HFFc6 (cell line): ENCODE measurements around the gene OLAH. TPM values are rescaled to one million over a fixed set of nuclear protein-coding genes. Genes with fewer than 3 reads are reported as not detected.

ENCODE experiments used
- DNase-seq: peaks from one replicate; pipeline ENCODE4 v3.0.0-alpha.2; 2018
- H3K27ac Mint-ChIP-seq: 2 replicates; pipeline ENCODE4 v1.8.0; 2020; ENCODE audit warnings: mild to moderate bottlenecking, mixed read lengths
- H3K27me3 Mint-ChIP-seq: 2 replicates; pipeline ENCODE4 v1.8.0; 2021; ENCODE audit warnings: mild to moderate bottlenecking, moderate library complexity, mixed read lengths; ENCODE audit not compliant: insufficient read depth
- H3K36me3 Mint-ChIP-seq: 2 replicates; pipeline ENCODE4 v1.8.0; 2021; ENCODE audit warnings: low read depth, mixed read lengths
- H3K4me1 Mint-ChIP-seq: 2 replicates; pipeline ENCODE4 v1.8.0; 2020; ENCODE audit warnings: low read depth, mixed read lengths
- H3K4me3 Mint-ChIP-seq: 2 replicates; pipeline ENCODE4 v1.8.0; 2020; ENCODE audit warnings: mild to moderate bottlenecking, moderate library complexity, mixed read lengths
- H3K9me3 Mint-ChIP-seq: 2 replicates; pipeline ENCODE4 v1.8.0; 2020; ENCODE audit warnings: mild to moderate bottlenecking, mixed read lengths
- CTCF ChIP-seq: fragments of 200-600 bp; sonication (generic); IDR thresholded peaks from 2 replicates; pipeline ENCODE4 v1.5.0; 2021; ENCODE audit warnings: antibody characterized with exemption, mild to moderate bottlenecking
- total RNA-seq, 6 experiments: library from RNA; stranded (reverse); fragmentation: NEBNext Ultra II Directional; extraction: Animal tissue kit (Norgen Biotek cat#: 25700); gene quantifications; 2 replicates in 1 of 6; 3 replicates in 5 of 6; pipeline ENCODE4 v1.2.3, GENCODE V29; 2021

The OLAH gene
- total RNA-seq, 6 experiments from 2014 or later: not detected

- H3K4me1 Mint-ChIP-seq: no peaks in the 10 kb centered on the region
- H3K9me3 Mint-ChIP-seq: peaks cover 16% of the 10 kb centered on the region
- H3K36me3 Mint-ChIP-seq: peaks cover 17% of the 10 kb centered on the region
- H3K27me3 Mint-ChIP-seq: peaks cover 14% of the 10 kb centered on the region
- H3K27ac Mint-ChIP-seq: no peak overlapping the region
- no peak for DNase-seq
- TF ChIP-seq CTCF: no peak
- H3K4me3 Mint-ChIP-seq: no peak overlapping the region
These were observed 16.9 kb downstream of the OLAH start for GRCh38 chr10:15060638-15061037.

- Mint-ChIP-seq H3K4me1 (no peaks in the 10 kb centered on the region), H3K27ac (no peak overlapping the region), H3K27me3 (peaks cover 12% of the 10 kb centered on the region), H3K36me3 (peaks cover 7% of the 10 kb centered on the region; the same call in 1 of the 2 replicates), H3K4me3 (no peak overlapping the region), H3K9me3 (peaks cover 6% of the 10 kb centered on the region)
- TF ChIP-seq CTCF: no peak
- DNase-seq: no peak
These were observed 23.4 kb downstream of the OLAH start for GRCh38 chr10:15067154-15067553.

- peaks cover 19% of the 10 kb centered on the region for H3K27me3 Mint-ChIP-seq
- no peak overlapping the region for H3K4me3 Mint-ChIP-seq
- H3K9me3 Mint-ChIP-seq: peaks cover 11% of the 10 kb centered on the region
- peak; percentile 21 for DNase-seq
- H3K27ac Mint-ChIP-seq: no peak overlapping the region
- no peak for TF ChIP-seq CTCF
- H3K36me3 Mint-ChIP-seq: peaks cover 17% of the 10 kb centered on the region; the same call in 1 of the 2 replicates
- H3K4me1 Mint-ChIP-seq: no peaks in the 10 kb centered on the region
These were observed 25.1 kb downstream of the OLAH start for GRCh38 chr10:15068802-15069201.

- H3K4me3 Mint-ChIP-seq: no peak overlapping the region
- H3K27ac Mint-ChIP-seq: no peak overlapping the region
These were observed 25.5 kb downstream of the OLAH start for GRCh38 chr10:15069230-15069629.

GRCh38 chr10:15072358-15072757, 28.6 kb downstream of the OLAH start:
- Mint-ChIP-seq H3K4me3 (no peak overlapping the region), H3K36me3 (peaks cover 12% of the 10 kb centered on the region; the same call in 1 of the 2 replicates), H3K9me3 (peaks cover 7% of the 10 kb centered on the region; the same call in 1 of the 2 replicates), H3K27ac (no peak overlapping the region), H3K4me1 (no peaks in the 10 kb centered on the region), H3K27me3 (peaks cover 10% of the 10 kb centered on the region)
- no peak for TF ChIP-seq CTCF
- DNase-seq: no peak

More at GRCh38 chr10:15069230-15069629, 25.5 kb downstream of the OLAH start:
- TF ChIP-seq CTCF: no peak
- no peak for DNase-seq
- Mint-ChIP-seq H3K9me3 (peaks cover 11% of the 10 kb centered on the region), H3K36me3 (peaks cover 17% of the 10 kb centered on the region; the same call in 1 of the 2 replicates), H3K4me1 (no peaks in the 10 kb centered on the region), H3K27me3 (peaks cover 19% of the 10 kb centered on the region)

- no peak for DNase-seq
- Mint-ChIP-seq H3K27me3 (peaks cover 10% of the 10 kb centered on the region), H3K27ac (no peak overlapping the region), H3K36me3 (peaks cover 12% of the 10 kb centered on the region; the same call in 1 of the 2 replicates), H3K9me3 (peaks cover 7% of the 10 kb centered on the region; the same call in 1 of the 2 replicates), H3K4me3 (no peak overlapping the region), H3K4me1 (no peaks in the 10 kb centered on the region)
- TF ChIP-seq CTCF: no peak
These were observed 31.7 kb downstream of the OLAH start for GRCh38 chr10:15075421-15075820.
